Thoracic aorta (tissue), 2 donors: ENCODE data around the gene XRN2. TPM values are rescaled to one million over a fixed set of nuclear protein-coding genes. Genes with fewer than 3 reads are reported as not detected.

Source experiments
- ATAC-seq: fragments of 150-250 bp; one replicate; pipeline ENCODE4 v1.8.0; 2017; ENCODE audit warnings: low read depth; ENCODE audit not compliant: insufficient number of reproducible peaks, low FRiP score
- DNase-seq: peaks from one replicate; pipeline ENCODE4 v3.0.0-alpha.2; 2020; ENCODE audit warnings: low spot score
- H3K27ac ChIP-seq, 2 donors: fragments of 200-600 bp; sonication (generic); 1 replicate in 1 of 2; 2 replicates in 1 of 2; pipeline ENCODE4 v1.5.1; 2016; ENCODE audit warnings: mild to moderate bottlenecking in 2 of 2, moderate library complexity in 2 of 2
- H3K27me3 ChIP-seq: fragments of 200-600 bp; sonication (generic); replicated peaks from 2 replicates; pipeline ENCODE4 v1.6.0; 2016; ENCODE audit warnings: mild to moderate bottlenecking; ENCODE audit not compliant: insufficient read depth
- H3K36me3 ChIP-seq: fragments of 200-600 bp; sonication (generic); one replicate; pipeline ENCODE4 v1.5.1; 2016
- H3K4me1 ChIP-seq, 2 donors: fragments of 200-600 bp; sonication (generic); 1 replicate in 1 of 2; 2 replicates in 1 of 2; pipeline versions ENCODE4 v1.5.1 to v1.6.0; 2016; ENCODE audit warnings: low read depth in 2 of 2, mild to moderate bottlenecking in 1 of 2; ENCODE audit not compliant: control insufficient read depth in 1 of 2
- H3K4me3 ChIP-seq: fragments of 200-600 bp; sonication (generic); 2 replicates; pipeline ENCODE4 v1.5.1; 2016; ENCODE audit warnings: mild to moderate bottlenecking
- H3K9me3 ChIP-seq: fragments of 200-600 bp; sonication (generic); 2 replicates; pipeline ENCODE4 v1.5.1; 2016
- CTCF ChIP-seq: fragments of 200-600 bp; sonication (generic); IDR thresholded peaks from one replicate; pipeline ENCODE4 v1.5.1; 2019; ENCODE audit warnings: antibody characterized with exemption
- total RNA-seq, 2 donors: library from RNA; depleted of rRNA; stranded (reverse); fragments of >200 nt; gene quantifications; one replicate each; pipeline versions ENCODE4 v1.1.0 to v1.2.3, GENCODE V29; 2016

Gene XRN2
- total RNA-seq, 2 donors from 2014 or later: 44.7 to 72.2 TPM

DNA sequence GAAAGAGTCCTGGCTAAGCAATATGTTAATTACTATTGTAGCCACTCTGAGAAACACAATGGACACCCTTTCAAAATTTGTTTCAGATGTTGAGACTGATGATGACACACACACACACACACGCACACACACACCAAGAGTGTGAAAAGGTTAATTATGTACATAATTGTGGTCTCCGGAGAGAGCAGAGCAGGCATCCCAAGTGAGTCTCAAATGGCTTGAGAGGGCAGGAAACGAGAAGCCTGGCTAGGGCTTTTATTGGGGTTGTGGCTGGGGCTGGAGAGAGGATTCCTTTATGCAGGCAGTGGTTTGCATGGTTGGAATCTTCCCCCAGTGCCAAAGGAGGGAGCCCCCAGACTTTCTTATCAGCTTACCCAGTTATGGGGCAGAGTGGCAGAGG lies 132.4 kb downstream of the XRN2 start:
- TF ChIP-seq CTCF: no peak
- Histone ChIP-seq H3K9me3 (no peaks in the 10 kb centered on the region), H3K27me3 (no peaks in the 10 kb centered on the region), H3K27ac (no peak overlapping the region), H3K4me3 (no peak overlapping the region), H3K36me3 (no peaks in the 10 kb centered on the region), H3K4me1 (no peaks in the 10 kb centered on the region)
- no peak for DNase-seq
- ATAC-seq: no peak

GRCh38 chr20:21436205-21436604 lies 133.1 kb downstream of the XRN2 start:
- no peak overlapping the region for H3K27ac ChIP-seq
- TF ChIP-seq CTCF: no peak
- no peak overlapping the region for H3K4me3 ChIP-seq
- H3K36me3 ChIP-seq: no peaks in the 10 kb centered on the region
- ATAC-seq (no peak), DNase-seq (no peak)
- no peaks in the 10 kb centered on the region for H3K9me3 ChIP-seq
- no peaks in the 10 kb centered on the region for H3K4me1 ChIP-seq
- H3K27me3 ChIP-seq: no peaks in the 10 kb centered on the region

GRCh38 chr20:21437248-21437647 lies 134.1 kb downstream of the XRN2 start:
- Histone ChIP-seq H3K4me1 (no peaks in the 10 kb centered on the region), H3K9me3 (no peaks in the 10 kb centered on the region), H3K27ac (no peak overlapping the region), H3K27me3 (no peaks in the 10 kb centered on the region), H3K36me3 (no peaks in the 10 kb centered on the region), H3K4me3 (no peak overlapping the region)
- ATAC-seq (no peak), DNase-seq (no peak)
- TF ChIP-seq CTCF: no peak

DNA sequence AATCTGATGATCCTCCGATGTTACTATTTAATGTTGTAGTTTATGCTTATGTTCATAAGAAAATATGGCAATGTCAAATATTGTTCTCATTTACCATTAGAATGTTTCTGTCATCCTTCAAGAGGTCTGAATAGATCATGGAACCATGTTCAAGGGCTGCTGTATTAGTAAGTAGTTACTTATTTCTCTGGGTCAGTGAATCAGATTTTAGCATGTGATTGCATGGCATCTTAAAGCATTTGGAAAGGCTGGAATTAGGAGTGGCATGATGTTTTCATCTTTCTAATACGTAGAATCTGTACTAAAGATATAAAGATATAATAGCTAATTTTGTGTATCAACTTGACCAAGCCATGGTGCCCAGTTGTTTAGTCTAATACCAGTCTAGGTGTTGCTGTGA lies 134.7 kb downstream of the XRN2 start:
- TF ChIP-seq CTCF: no peak
- Histone ChIP-seq H3K4me3 (no peak overlapping the region), H3K27ac (no peak overlapping the region), H3K27me3 (no peaks in the 10 kb centered on the region), H3K4me1 (no peaks in the 10 kb centered on the region), H3K9me3 (no peaks in the 10 kb centered on the region), H3K36me3 (no peaks in the 10 kb centered on the region)
- no peak for DNase-seq
- no peak for ATAC-seq

Other genes with a start within 250 kb of the XRN2 start
- not detected for gene LINC00237, start 197.0 kb upstream of the XRN2 start, total RNA-seq
- 10 to 100 TPM; 14.4 to 67.3 TPM for gene KIZ, start 177.2 kb upstream of the XRN2 start, total RNA-seq
- not detected for gene NKX2-4, start 94.2 kb downstream of the XRN2 start, total RNA-seq
- gene NKX2-2, start 210.7 kb downstream of the XRN2 start, total RNA-seq: under 1 TPM in 1 of 2 donors, not detected in 1; 0.35 TPM